PFSK-1 (cell line): ENCODE results near the gene CCDC30.

Source experiments
- POLR2AphosphoS5 ChIP-seq: IDR thresholded peaks from 2 replicates; pipeline ENCODE4 v1.6.1; 2012; ENCODE audit warnings: low read depth, mild to moderate bottlenecking, control low read depth, low read length, moderate library complexity
- TF ChIP-seq, protein P1 (sequence below), 2 experiments: IDR thresholded peaks; 2 replicates each; pipeline versions ENCODE4 v1.6.1 to v1.8.0; 2011 to 2012; ENCODE audit warnings: low read depth in 2 of 2, low read length in 2 of 2, control low read depth in 1 of 2, inconsistent platforms in 1 of 2, mild to moderate bottlenecking in 1 of 2, moderate library complexity in 1 of 2; ENCODE audit not compliant: insufficient read depth in 1 of 2

DNA sequence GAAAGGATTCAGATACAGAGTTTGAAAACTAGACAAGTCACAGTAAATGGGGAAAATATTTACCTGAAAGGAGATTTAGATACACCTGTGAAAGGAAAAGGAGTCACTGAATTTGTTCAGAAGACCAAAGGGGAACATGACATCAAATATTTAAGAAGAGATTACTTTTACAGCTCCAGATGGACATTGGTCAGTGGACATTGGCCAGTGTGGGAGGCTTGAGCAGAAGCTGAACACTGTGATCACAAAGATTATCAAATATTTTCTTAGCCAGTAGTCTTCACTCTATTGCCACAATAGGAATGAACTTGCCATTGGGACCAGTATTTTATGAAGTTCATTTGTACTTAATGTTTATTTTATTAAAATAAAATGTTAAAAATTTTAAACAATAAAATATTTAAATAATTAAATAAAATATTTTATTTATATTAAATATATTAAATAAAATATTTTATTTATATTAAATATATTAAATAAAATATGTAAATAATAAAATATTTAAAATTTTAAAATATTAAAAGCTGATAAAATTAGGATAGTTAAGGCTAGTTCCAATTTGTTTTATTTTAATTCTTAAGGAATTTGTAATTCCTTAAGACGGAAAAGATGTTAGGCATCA is 94.3 kb downstream of the CCDC30 start:
- TF ChIP-seq, protein P1, sequence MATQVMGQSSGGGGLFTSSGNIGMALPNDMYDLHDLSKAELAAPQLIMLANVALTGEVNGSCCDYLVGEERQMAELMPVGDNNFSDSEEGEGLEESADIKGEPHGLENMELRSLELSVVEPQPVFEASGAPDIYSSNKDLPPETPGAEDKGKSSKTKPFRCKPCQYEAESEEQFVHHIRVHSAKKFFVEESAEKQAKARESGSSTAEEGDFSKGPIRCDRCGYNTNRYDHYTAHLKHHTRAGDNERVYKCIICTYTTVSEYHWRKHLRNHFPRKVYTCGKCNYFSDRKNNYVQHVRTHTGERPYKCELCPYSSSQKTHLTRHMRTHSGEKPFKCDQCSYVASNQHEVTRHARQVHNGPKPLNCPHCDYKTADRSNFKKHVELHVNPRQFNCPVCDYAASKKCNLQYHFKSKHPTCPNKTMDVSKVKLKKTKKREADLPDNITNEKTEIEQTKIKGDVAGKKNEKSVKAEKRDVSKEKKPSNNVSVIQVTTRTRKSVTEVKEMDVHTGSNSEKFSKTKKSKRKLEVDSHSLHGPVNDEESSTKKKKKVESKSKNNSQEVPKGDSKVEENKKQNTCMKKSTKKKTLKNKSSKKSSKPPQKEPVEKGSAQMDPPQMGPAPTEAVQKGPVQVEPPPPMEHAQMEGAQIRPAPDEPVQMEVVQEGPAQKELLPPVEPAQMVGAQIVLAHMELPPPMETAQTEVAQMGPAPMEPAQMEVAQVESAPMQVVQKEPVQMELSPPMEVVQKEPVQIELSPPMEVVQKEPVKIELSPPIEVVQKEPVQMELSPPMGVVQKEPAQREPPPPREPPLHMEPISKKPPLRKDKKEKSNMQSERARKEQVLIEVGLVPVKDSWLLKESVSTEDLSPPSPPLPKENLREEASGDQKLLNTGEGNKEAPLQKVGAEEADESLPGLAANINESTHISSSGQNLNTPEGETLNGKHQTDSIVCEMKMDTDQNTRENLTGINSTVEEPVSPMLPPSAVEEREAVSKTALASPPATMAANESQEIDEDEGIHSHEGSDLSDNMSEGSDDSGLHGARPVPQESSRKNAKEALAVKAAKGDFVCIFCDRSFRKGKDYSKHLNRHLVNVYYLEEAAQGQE (IDR thresholded peaks at IDR 0.05; ENCODE audit: insufficient read depth in 1 of 2, low read depth in 2 of 2, low read length in 2 of 2) = no peak
- no peak for TF ChIP-seq POLR2AphosphoS5
